HepG2 (cell line): ENCODE results near the gene NSMF. TPM values are rescaled to one million over a fixed set of nuclear protein-coding genes. Genes with fewer than 3 reads are reported as not detected.

Source experiments
- BRD4 ChIP-seq: sonication (generic); formaldehyde crosslinking; IDR thresholded peaks from 2 replicates; pipeline ENCODE4 v1.4.0; 2020; ENCODE audit warnings: missing genetic modification reagents
- CEBPG ChIP-seq: IDR thresholded peaks from 2 replicates; pipeline ENCODE4 v1.6.1; 2016
- EP300 ChIP-seq, 3 experiments: sonication (generic) in 1 of 3; formaldehyde crosslinking in 1 of 3; IDR thresholded peaks; 2 replicates each; pipeline versions ENCODE4 v1.5.1 to v1.6.1; 2011 to 2020; ENCODE audit warnings: low read depth in 2 of 3, low read length in 2 of 3, borderline replicate concordance in 1 of 3, improper control_type of control experiment in 1 of 3, mild to moderate bottlenecking in 1 of 3, missing genetic modification reagents in 1 of 3, moderate library complexity in 1 of 3
- HCFC1 ChIP-seq: fragments of 150-350 bp; IDR thresholded peaks from 2 replicates; pipeline ENCODE4 v1.6.1; 2014; ENCODE audit warnings: low read depth, low read length
- HIVEP1 ChIP-seq: sonication (generic); formaldehyde crosslinking; IDR thresholded peaks from 2 replicates; pipeline ENCODE4 v1.4.0; 2020; ENCODE audit warnings: mild to moderate bottlenecking, missing genetic modification reagents
- HMGA1 ChIP-seq: sonication (generic); formaldehyde crosslinking; conservative IDR thresholded peaks from 2 replicates; pipeline ENCODE4 v1.4.0; 2020; ENCODE audit warnings: missing genetic modification reagents
- KAT2B ChIP-seq: fragments of 150-350 bp; IDR thresholded peaks from 2 replicates; pipeline ENCODE4 v1.6.1; 2014; ENCODE audit warnings: low read depth, low read length, borderline replicate concordance
- KLF6 ChIP-seq: IDR thresholded peaks from 2 replicates; pipeline ENCODE4 v1.8.0; 2016; ENCODE audit warnings: missing biosample characterization, missing genetic modification reagents
- MTF2 ChIP-seq: sonication (generic); formaldehyde crosslinking; IDR thresholded peaks from 2 replicates; pipeline ENCODE4 v1.5.0; 2020; ENCODE audit warnings: missing genetic modification reagents, borderline replicate concordance
- MXD1 ChIP-seq: sonication (generic); formaldehyde crosslinking; IDR thresholded peaks from 2 replicates; pipeline ENCODE4 v1.4.0; 2020; ENCODE audit warnings: mild to moderate bottlenecking, missing genetic modification reagents
- NFYC ChIP-seq: IDR thresholded peaks from 2 replicates; pipeline ENCODE4 v1.6.1; 2016; ENCODE audit warnings: missing genetic modification reagents, missing compliant biosample characterization
- REL ChIP-seq: sonication (generic); formaldehyde crosslinking; conservative IDR thresholded peaks from 2 replicates; pipeline ENCODE4 v1.8.0; 2022; ENCODE audit warnings: mild to moderate bottlenecking, missing genetic modification reagents, moderate library complexity
- RNF2 ChIP-seq: fragments of 450-650 bp; conservative IDR thresholded peaks from 2 replicates; pipeline ENCODE4 v1.6.1; 2016; ENCODE audit warnings: low read depth
- SMARCE1 ChIP-seq: fragments of 450-650 bp; IDR thresholded peaks from 2 replicates; pipeline ENCODE4 v1.6.1; 2017; ENCODE audit warnings: borderline replicate concordance
- SP140L ChIP-seq: sonication (generic); formaldehyde crosslinking; IDR thresholded peaks from 2 replicates; pipeline ENCODE4 v1.4.0; 2020; ENCODE audit warnings: missing genetic modification reagents, borderline replicate concordance
- TFDP1 ChIP-seq: IDR thresholded peaks from 2 replicates; pipeline ENCODE4 v1.6.1; 2016; ENCODE audit warnings: missing compliant biosample characterization, missing genetic modification reagents, borderline replicate concordance
- ZBTB1 ChIP-seq: sonication (generic); formaldehyde crosslinking; IDR thresholded peaks from 2 replicates; pipeline ENCODE4 v1.4.0; 2020; ENCODE audit warnings: missing genetic modification reagents, borderline replicate concordance
- ZEB1 ChIP-seq: IDR thresholded peaks from 2 replicates; pipeline ENCODE4 v1.6.1; 2012; ENCODE audit warnings: mild to moderate bottlenecking, low read depth, inconsistent platforms; ENCODE audit not compliant: insufficient replicate concordance
- ZNF224 ChIP-seq: sonication (generic); formaldehyde crosslinking; IDR thresholded peaks from 2 replicates; pipeline ENCODE4 v1.5.0; 2020; ENCODE audit warnings: mild to moderate bottlenecking, missing genetic modification reagents
- ZNF225 ChIP-seq: sonication (generic); formaldehyde crosslinking; IDR thresholded peaks from 2 replicates; pipeline ENCODE4 v1.4.0; 2020; ENCODE audit warnings: mild to moderate bottlenecking, missing genetic modification reagents
- ZNF326 ChIP-seq: sonication (generic); formaldehyde crosslinking; IDR thresholded peaks from 2 replicates; pipeline ENCODE4 v1.4.0; 2020; ENCODE audit warnings: missing genetic modification reagents, borderline replicate concordance
- ZNF550 ChIP-seq: sonication (generic); formaldehyde crosslinking; IDR thresholded peaks from 2 replicates; pipeline ENCODE4 v1.4.0; 2020; ENCODE audit warnings: mild to moderate bottlenecking, missing genetic modification reagents, borderline replicate concordance
- ZNF713 ChIP-seq: sonication (generic); formaldehyde crosslinking; IDR thresholded peaks from 2 replicates; pipeline ENCODE4 v1.4.0; 2020; ENCODE audit warnings: mild to moderate bottlenecking, missing genetic modification reagents
- ZNF737 ChIP-seq: sonication (generic); formaldehyde crosslinking; IDR thresholded peaks from 2 replicates; pipeline ENCODE4 v1.5.0; 2020; ENCODE audit warnings: missing genetic modification reagents, mild to moderate bottlenecking, borderline replicate concordance
- polyA plus RNA-seq, 8 experiments: library from polyadenylated mRNA; depleted of rRNA in 3 of 8; stranded (reverse) in 7 of 8; unstranded in 1 of 8; fragments of >200 nt; fragmentation: Illumina TruSeq in 4 of 8; extraction: Trizol in 4 of 8; gene quantifications; 2 replicates each; pipeline versions ENCODE4 v1.2.1 to v1.2.3, GENCODE V29; 2011 to 2016; ENCODE audit warnings: low read depth in 4 of 8, missing spikeins in 1 of 8, mixed read lengths in 1 of 8; ENCODE audit not compliant: insufficient read depth in 1 of 8
- total RNA-seq, 5 experiments: library from RNA; depleted of rRNA; stranded (reverse); fragments of >200 nt; fragmentation: Illumina TruSeq; extraction: Trizol; gene quantifications; 2 replicates each; pipeline ENCODE4 v1.2.3, GENCODE V29; 2016; ENCODE audit warnings: low read depth in 1 of 5
- TF ChIP-seq, protein P1 (sequence below): sonication (generic); formaldehyde crosslinking; IDR thresholded peaks from 2 replicates; pipeline ENCODE4 v1.8.0; 2022; ENCODE audit warnings: missing genetic modification reagents, mild to moderate bottlenecking, borderline replicate concordance

NSMF gene
- total and polyA plus RNA-seq, 2 of the 13 experiments (the other 11 are each of a cell fraction or from before 2014, with no cell fraction given): 44.3 to 183 TPM

- TF ChIP-seq REL (CRISPR knock-in tag) (no peak), ZNF550 (CRISPR knock-in tag) (no peak), MXD1 (CRISPR knock-in tag) (no peak), HIVEP1 (CRISPR knock-in tag) (no peak), HMGA1 (CRISPR knock-in tag) (no peak), TFDP1 (CRISPR knock-in tag) (peak; percentile 19; the same call in 1 of the 2 replicates), CEBPG (no peak), ZNF326 (CRISPR knock-in tag) (no peak), ZNF225 (no peak), SP140L (no peak), ZEB1 (no peak), ZNF713 (CRISPR knock-in tag) (no peak), ZBTB1 (CRISPR knock-in tag) (no peak), HCFC1 (no peak), RNF2 (no peak), SMARCE1 (no peak), MTF2 (CRISPR knock-in tag) (no peak), ZNF224 (CRISPR knock-in tag) (no peak), EP300 (IDR thresholded peaks at IDR 0.05; ENCODE audit: low read depth in 2 of 2, low read length in 2 of 2) (no peak), EP300 (CRISPR knock-in tag; IDR thresholded peaks at IDR 0.05; ENCODE audit: borderline replicate concordance) (no peak), KLF6 (0 out of 2 replicates have a peak, but pooled peaks have one; percentile 9), ZNF737 (CRISPR knock-in tag) (no peak), KAT2B (no peak), NFYC (CRISPR knock-in tag) (no peak), BRD4 (CRISPR knock-in tag) (0 out of 2 replicates have a peak, but pooled peaks have one; percentile 28)
- TF ChIP-seq, protein P1, sequence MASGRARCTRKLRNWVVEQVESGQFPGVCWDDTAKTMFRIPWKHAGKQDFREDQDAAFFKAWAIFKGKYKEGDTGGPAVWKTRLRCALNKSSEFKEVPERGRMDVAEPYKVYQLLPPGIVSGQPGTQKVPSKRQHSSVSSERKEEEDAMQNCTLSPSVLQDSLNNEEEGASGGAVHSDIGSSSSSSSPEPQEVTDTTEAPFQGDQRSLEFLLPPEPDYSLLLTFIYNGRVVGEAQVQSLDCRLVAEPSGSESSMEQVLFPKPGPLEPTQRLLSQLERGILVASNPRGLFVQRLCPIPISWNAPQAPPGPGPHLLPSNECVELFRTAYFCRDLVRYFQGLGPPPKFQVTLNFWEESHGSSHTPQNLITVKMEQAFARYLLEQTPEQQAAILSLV (CRISPR knock-in tag): no peak
Observed at GRCh38 chr9:137423514-137424291, 35.4 kb downstream of the NSMF start (continued).
